IMR-90 (cell line): Measurements from ENCODE around the gene GFPT1. TPM values are rescaled to one million over a fixed set of nuclear protein-coding genes. Genes with fewer than 3 reads are reported as not detected.

ENCODE experiments used
- ATAC-seq: fragments of 200-7000 bp; cut with Tn5 transposase; 2 replicates; pipeline ENCODE4 v1.9.1; 2020; ENCODE audit warnings: low read depth, mild to moderate bottlenecking, moderate library complexity
- BruUV-seq: library from RNA; stranded (reverse); fragments of 400-500 nt; replicated peaks from 2 replicates; lab custom pipeline; 2021; lab: Mats Ljungman, UMichigan
- CTCF ChIA-PET: fragments of 300-600 bp; formaldehyde crosslinking; extraction: SDS; loops from one replicate; lab custom pipeline; 2021; ENCODE audit warnings: antibody characterized with exemption; lab: Yijun Ruan, JAX
- POLR2A ChIA-PET: fragments of 300-600 bp; sonication (Branson Sonifier 250); formaldehyde crosslinking; loops from one replicate; lab custom pipeline; 2022; ENCODE audit warnings: antibody characterized with exemption; ENCODE audit not compliant: unreplicated experiment; lab: Charles Lee
- DNase-seq: peaks from one replicate; pipeline ENCODE4 v3.0.0; 2013
- H2AFZ ChIP-seq: replicated peaks from 2 replicates; pipeline ENCODE3; 2013; ENCODE audit warnings: low read length, mild to moderate bottlenecking; ENCODE audit not compliant: poor library complexity
- H2AK5ac ChIP-seq: 2 replicates; pipeline ENCODE4 v1.6.1; 2013; ENCODE audit warnings: low read depth, low read length, inconsistent platforms
- H2AK9ac ChIP-seq: replicated peaks from 2 replicates; pipeline ENCODE3; 2013; ENCODE audit warnings: mild to moderate bottlenecking, low read depth, low read length, moderate library complexity; ENCODE audit not compliant: poor library complexity
- H2BK120ac ChIP-seq: 2 replicates; pipeline ENCODE4 v1.6.1; 2013; ENCODE audit warnings: low read depth, low read length, inconsistent platforms
- H2BK15ac ChIP-seq: 3 replicates; pipeline ENCODE4 v1.6.1; 2013; ENCODE audit warnings: low read depth, low read length, inconsistent platforms
- H2BK20ac ChIP-seq: 2 replicates; pipeline ENCODE4 v1.6.1; 2013; ENCODE audit warnings: low read depth, mild to moderate bottlenecking, inconsistent platforms, low read length, moderate library complexity
- H2BK5ac ChIP-seq: 2 replicates; pipeline ENCODE4 v1.6.1; 2013; ENCODE audit warnings: mild to moderate bottlenecking, low read depth, low read length, inconsistent platforms; ENCODE audit not compliant: poor library complexity, severe bottlenecking
- H3K14ac ChIP-seq: replicated peaks from 2 replicates; pipeline ENCODE4 v1.6.1; 2013; ENCODE audit warnings: low read depth, low read length, inconsistent platforms
- H3K18ac ChIP-seq: 2 replicates; pipeline ENCODE4 v1.6.1; 2013; ENCODE audit warnings: low read depth, low read length, control low read depth
- H3K23ac ChIP-seq: 2 replicates; pipeline ENCODE4 v1.6.1; 2013; ENCODE audit warnings: low read depth, low read length, inconsistent platforms
- H3K27ac ChIP-seq: 2 replicates; pipeline ENCODE4 v1.5.1; 2013; ENCODE audit warnings: mild to moderate bottlenecking, control low read depth, low read length; ENCODE audit not compliant: insufficient read depth
- H3K27me3 ChIP-seq: 2 replicates; pipeline ENCODE4 v1.6.1; 2013; ENCODE audit warnings: low read length; ENCODE audit not compliant: control insufficient read depth, insufficient read depth
- H3K36me3 ChIP-seq: 2 replicates; pipeline ENCODE4 v1.6.1; 2013; ENCODE audit warnings: low read length, mixed read lengths; ENCODE audit not compliant: control insufficient read depth, insufficient read depth
- H3K4ac ChIP-seq: 2 replicates; pipeline ENCODE4 v1.6.1; 2013; ENCODE audit warnings: low read depth, low read length, inconsistent platforms
- H3K4me1 ChIP-seq: 2 replicates; pipeline ENCODE4 v1.6.1; 2013; ENCODE audit warnings: low read length, mixed read lengths; ENCODE audit not compliant: control insufficient read depth, insufficient read depth
- H3K4me2 ChIP-seq: 2 replicates; pipeline ENCODE4 v1.6.1; 2013; ENCODE audit warnings: low read depth, mild to moderate bottlenecking, control low read depth, low read length, moderate library complexity
- H3K4me3 ChIP-seq: 2 replicates; pipeline ENCODE4 v1.5.1; 2013; ENCODE audit warnings: low read depth, mild to moderate bottlenecking, control low read depth, low read length, moderate library complexity; ENCODE audit not compliant: insufficient read depth
- H3K56ac ChIP-seq: 2 replicates; pipeline ENCODE4 v1.6.1; 2013; ENCODE audit warnings: low read length, inconsistent platforms; ENCODE audit not compliant: insufficient read depth; ENCODE audit errors: extremely low read depth
- H3K79me1 ChIP-seq, 2 experiments: 2 replicates each; pipeline ENCODE4 v1.6.1; 2013; ENCODE audit warnings: low read length in 2 of 2, inconsistent platforms in 1 of 2, low read depth in 1 of 2
- H3K9ac ChIP-seq: 2 replicates; pipeline ENCODE4 v1.6.1; 2013; ENCODE audit warnings: low read depth, low read length, control low read depth
- H3K9me1 ChIP-seq: 2 replicates; pipeline ENCODE4 v1.6.1; 2013; ENCODE audit warnings: low read length, inconsistent platforms; ENCODE audit not compliant: insufficient read depth
- H3K9me3 ChIP-seq: 2 replicates; pipeline ENCODE4 v1.6.1; 2013; ENCODE audit warnings: low read length; ENCODE audit not compliant: control insufficient read depth, insufficient read depth
- H4K20me1 ChIP-seq: 2 replicates; pipeline ENCODE4 v1.6.1; 2013; ENCODE audit warnings: low read length, inconsistent platforms; ENCODE audit not compliant: insufficient read depth
- H4K5ac ChIP-seq: 2 replicates; pipeline ENCODE4 v1.6.1; 2013; ENCODE audit warnings: mild to moderate bottlenecking, low read depth, low read length, control low read depth
- H4K8ac ChIP-seq, 2 experiments: 2 replicates each; pipeline ENCODE4 v1.6.1; 2013; ENCODE audit warnings: low read depth in 2 of 2, low read length in 2 of 2, control low read depth in 1 of 2, inconsistent platforms in 1 of 2
- H4K91ac ChIP-seq: 2 replicates; pipeline ENCODE4 v1.6.1; 2013; ENCODE audit warnings: low read depth, low read length, inconsistent platforms; ENCODE audit not compliant: insufficient read depth
- CEBPB ChIP-seq: IDR thresholded peaks from 2 replicates; pipeline ENCODE4 v1.6.1; 2012; ENCODE audit warnings: low read depth, low read length, improper control_type of control experiment
- MAZ ChIP-seq: IDR thresholded peaks from 2 replicates; pipeline ENCODE4 v1.6.1; 2012; ENCODE audit warnings: low read depth, mild to moderate bottlenecking, low read length, improper control_type of control experiment, moderate library complexity, borderline replicate concordance
- MXI1 ChIP-seq: IDR thresholded peaks from 2 replicates; pipeline ENCODE4 v1.6.1; 2012; ENCODE audit warnings: low read depth, mild to moderate bottlenecking, low read length, moderate library complexity, borderline replicate concordance
- POLR2A ChIP-seq: IDR thresholded peaks from 2 replicates; pipeline ENCODE4 v1.6.1; 2012; ENCODE audit warnings: mild to moderate bottlenecking, low read depth, low read length
- WGBS, 2 experiments: methylation state at CpG; one replicate each; pipeline versions ENCODE4 v1.1.5 to v1.1.7; 2013; ENCODE audit warnings: missing lambda C conversion rate in 2 of 2; ENCODE audit not compliant: insufficient read length in 1 of 2; ENCODE audit errors: extremely low coverage in 2 of 2; 5-methylcytosine and 5-hydroxymethylcytosine counted together
- dilution Hi-C: fragments of 300-500 bp; cut with HindIII; formaldehyde crosslinking; loops from one replicate; pipeline ENCODE4 v1.14.3; 2018; ENCODE audit warnings: low sequenced_read_pairs; ENCODE audit not compliant: unreplicated experiment
- in situ Hi-C: fragments of 300-500 bp; cut with MboI; formaldehyde crosslinking; loops from 3 replicates; pipeline ENCODE4 v1.14.3; 2019; ENCODE audit warnings: low sequenced_read_pairs, inconsistent platforms, mixed read lengths
- intact Hi-C: fragments of 100-400 bp; cut with micrococcal nuclease; formaldehyde crosslinking; loops from 2 replicates; pipeline ENCODE4 v1.10.0; 2022
- polyA plus RNA-seq, 3 experiments: library from polyadenylated mRNA; depleted of rRNA; stranded (reverse); fragments of >200 nt; gene quantifications; 2 replicates each; pipeline ENCODE4 v1.2.3, GENCODE V29; 2012; ENCODE audit warnings: low replicate concordance in 1 of 3
- total RNA-seq: library from RNA; depleted of rRNA; stranded (reverse); fragments of >200 nt; gene quantifications from 2 replicates; pipeline ENCODE4 v1.2.3, GENCODE V29; 2012
- TF ChIP-seq, protein P1 (sequence below): fragments of 150-350 bp; IDR thresholded peaks from 2 replicates; pipeline ENCODE4 v1.6.1; 2016; ENCODE audit warnings: low read depth, mild to moderate bottlenecking, low read length, moderate library complexity, borderline replicate concordance

Gene GFPT1
- total and polyA plus RNA-seq, 2 of the 4 experiments (the other 2 are of a cell fraction), result 23.5 to 52.9 TPM

DNA sequence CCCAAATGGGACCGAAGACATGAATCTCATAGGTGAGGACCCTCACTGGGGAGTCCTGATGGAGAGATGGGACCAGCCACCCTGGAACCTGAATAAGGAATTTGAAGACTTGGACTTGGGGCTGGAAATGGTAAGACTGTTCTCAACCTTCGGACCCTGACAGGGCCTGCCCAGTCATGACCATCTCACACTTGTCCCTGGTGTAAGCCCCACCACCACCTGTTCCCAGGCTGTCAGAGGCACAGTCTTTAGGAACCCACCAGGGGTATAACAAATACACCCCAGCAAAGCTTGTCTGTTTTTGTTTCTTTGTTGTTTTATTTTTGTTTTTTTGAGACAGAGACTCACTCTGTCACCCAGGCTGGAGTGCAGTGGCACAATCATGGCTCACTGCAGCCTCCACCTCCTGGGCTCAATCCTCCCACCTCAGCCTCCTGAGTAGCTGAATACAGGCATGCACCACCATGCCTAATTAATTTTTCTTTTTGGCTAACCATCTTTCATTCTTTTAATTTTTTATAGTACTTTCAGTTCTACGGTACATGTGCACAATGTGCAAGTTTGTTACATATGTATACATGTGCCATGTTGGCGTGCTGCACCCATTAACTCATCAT is 106.1 kb downstream of the GFPT1 start:
- BruUV-seq, result no TSS peak
- H3K4me2 ChIP-seq, result no peak overlapping the region

More for the DNA sequence above, 106.1 kb downstream of the GFPT1 start:
- Histone ChIP-seq H2BK15ac (no peak overlapping the region), H3K9me3 (no peaks in the 10 kb centered on the region), H3K23ac (no peak overlapping the region), H3K4ac (no peak overlapping the region), H3K56ac (no peak overlapping the region), H3K36me3 (no peaks in the 10 kb centered on the region), H2BK120ac (no peak overlapping the region; the same call in 1 of the 2 replicates), H2BK5ac (no peak overlapping the region), H4K91ac (no peak overlapping the region), H3K9me1 (peaks cover 6% of the 10 kb centered on the region), H3K14ac (no peak overlapping the region), H3K9ac (no peak overlapping the region), H4K8ac (no peak overlapping the region), H2AK5ac (peak overlapping the region; percentile 78), H2AK9ac (no peak overlapping the region), H3K27ac (no peak overlapping the region), H3K4me3 (no peak overlapping the region), H3K27me3 (no peaks in the 10 kb centered on the region), H2BK20ac (no peak overlapping the region), H3K79me1 (no peaks in the 10 kb centered on the region), H4K20me1 (no peaks in the 10 kb centered on the region), H4K5ac (no peak overlapping the region), H2AFZ (peak overlapping the region; percentile 43), H3K18ac (no peak overlapping the region; the same call in 1 of the 2 replicates), H3K4me1 (peaks cover 5% of the 10 kb centered on the region)
- TF ChIP-seq, protein P1, sequence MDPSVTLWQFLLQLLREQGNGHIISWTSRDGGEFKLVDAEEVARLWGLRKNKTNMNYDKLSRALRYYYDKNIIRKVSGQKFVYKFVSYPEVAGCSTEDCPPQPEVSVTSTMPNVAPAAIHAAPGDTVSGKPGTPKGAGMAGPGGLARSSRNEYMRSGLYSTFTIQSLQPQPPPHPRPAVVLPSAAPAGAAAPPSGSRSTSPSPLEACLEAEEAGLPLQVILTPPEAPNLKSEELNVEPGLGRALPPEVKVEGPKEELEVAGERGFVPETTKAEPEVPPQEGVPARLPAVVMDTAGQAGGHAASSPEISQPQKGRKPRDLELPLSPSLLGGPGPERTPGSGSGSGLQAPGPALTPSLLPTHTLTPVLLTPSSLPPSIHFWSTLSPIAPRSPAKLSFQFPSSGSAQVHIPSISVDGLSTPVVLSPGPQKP, result no peak
- TF ChIP-seq MXI1 (no peak), MAZ (no peak), POLR2A (no peak), CEBPB (no peak)
- CTCF ChIA-PET, result no interaction called here
- intact Hi-C loops (no loop called here), dilution Hi-C loops (no loop called here), in situ Hi-C loops (no loop called here)
- 100% methylated on average over 1 of the region's 4 CpGs; no CpG with 5 or more reads in 1 of the 2 experiments for WGBS, 2 experiments
- ATAC-seq (no peak), DNase-seq (no peak)
- POLR2A ChIA-PET, result no interaction called here
